Measurements from ENCODE around the gene STX1B. TPM values are rescaled to one million over a fixed set of nuclear protein-coding genes. Genes with fewer than 3 reads are reported as not detected.

Gene STX1B
- total RNA-seq, 6 experiments from 2014 or later, result 6.7 to 9.9 (median 7.1) TPM

GRCh38 chr16:30997725-30998711 is 12.4 kb downstream of the STX1B start:
- H3K4me1 Mint-ChIP-seq (ENCODE audit: low read depth), result peaks cover 48% of the 10 kb centered on the region
- peak overlapping the region; percentile 96 for H3K27ac Mint-ChIP-seq
- DNase-seq, result peak; percentile 87
- H3K4me3 Mint-ChIP-seq, result peak overlapping the region; percentile 92
- peaks cover 4% of the 10 kb centered on the region; the same call in 1 of the 2 replicates for H3K36me3 Mint-ChIP-seq (ENCODE audit: low read depth)
- no peaks in the 10 kb centered on the region for H3K9me3 Mint-ChIP-seq
- no peaks in the 10 kb centered on the region; the same call in 1 of the 2 replicates for H3K27me3 Mint-ChIP-seq (ENCODE audit: insufficient read depth)
- TF ChIP-seq CTCF (IDR thresholded peaks at IDR 0.05), result no peak; the same call in none of the 2 replicates

DNA sequence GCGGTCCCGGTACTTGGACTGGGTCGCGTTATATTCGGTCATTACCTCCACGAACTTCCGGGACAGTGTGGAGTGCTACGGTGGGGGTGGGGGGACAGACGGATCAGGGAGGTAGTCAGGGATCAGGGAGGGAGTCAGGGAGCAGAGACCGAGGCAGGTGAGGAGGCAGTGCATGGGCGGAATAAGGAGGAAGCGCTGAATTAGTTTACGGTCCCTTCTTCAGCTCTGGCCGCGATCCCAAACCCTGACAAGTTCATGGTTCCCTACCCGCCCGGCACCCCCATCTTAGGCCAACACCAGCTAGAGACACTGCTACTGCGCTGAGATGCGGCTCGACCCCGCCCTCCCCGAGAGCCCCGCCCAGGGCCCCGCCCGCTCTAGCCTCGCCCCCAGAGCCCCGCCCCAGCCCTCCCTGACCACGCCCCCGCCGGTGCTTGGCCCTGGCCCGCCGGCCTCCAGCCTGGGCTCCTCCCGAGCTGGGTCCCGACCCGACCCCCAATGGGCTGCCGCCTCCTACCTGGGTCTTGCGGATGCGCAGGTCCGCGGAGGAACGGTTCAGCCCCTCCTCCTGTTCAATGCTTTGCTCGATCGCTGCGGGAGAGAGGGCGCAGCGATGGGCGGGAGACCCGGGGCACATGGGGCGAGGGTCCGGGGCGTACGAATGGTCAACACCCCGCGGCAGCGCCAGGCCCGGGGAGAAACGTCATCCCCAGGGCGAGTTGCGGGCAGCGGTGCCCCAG is 13.3 kb downstream of the STX1B start:
- DNase-seq, result peak; percentile 66
- H3K9me3 Mint-ChIP-seq, result no peaks in the 10 kb centered on the region

GRCh38 chr16:30996324-30996984 is 14.0 kb downstream of the STX1B start:
- Mint-ChIP-seq H3K4me3 (peak overlapping the region; percentile 92), H3K27me3 (ENCODE audit: insufficient read depth) (no peaks in the 10 kb centered on the region; the same call in 1 of the 2 replicates), H3K9me3 (no peaks in the 10 kb centered on the region), H3K36me3 (ENCODE audit: low read depth) (peaks cover 4% of the 10 kb centered on the region; the same call in 1 of the 2 replicates), H3K4me1 (ENCODE audit: low read depth) (peaks cover 48% of the 10 kb centered on the region), H3K27ac (peak overlapping the region; percentile 96)
- no peak for TF ChIP-seq CTCF (IDR thresholded peaks at IDR 0.05)
- DNase-seq, result no peak

More for the DNA sequence above, 13.3 kb downstream of the STX1B start:
- TF ChIP-seq CTCF (IDR thresholded peaks at IDR 0.05), result no peak; the same call in 1 of the 2 replicates
- H3K36me3 Mint-ChIP-seq (ENCODE audit: low read depth), result peaks cover 4% of the 10 kb centered on the region; the same call in 1 of the 2 replicates
- H3K4me3 Mint-ChIP-seq, result peak overlapping the region; percentile 92
- H3K4me1 Mint-ChIP-seq (ENCODE audit: low read depth), result peaks cover 48% of the 10 kb centered on the region
- H3K27ac Mint-ChIP-seq, result peak overlapping the region; percentile 96
- H3K27me3 Mint-ChIP-seq (ENCODE audit: insufficient read depth), result no peaks in the 10 kb centered on the region; the same call in 1 of the 2 replicates

DNA sequence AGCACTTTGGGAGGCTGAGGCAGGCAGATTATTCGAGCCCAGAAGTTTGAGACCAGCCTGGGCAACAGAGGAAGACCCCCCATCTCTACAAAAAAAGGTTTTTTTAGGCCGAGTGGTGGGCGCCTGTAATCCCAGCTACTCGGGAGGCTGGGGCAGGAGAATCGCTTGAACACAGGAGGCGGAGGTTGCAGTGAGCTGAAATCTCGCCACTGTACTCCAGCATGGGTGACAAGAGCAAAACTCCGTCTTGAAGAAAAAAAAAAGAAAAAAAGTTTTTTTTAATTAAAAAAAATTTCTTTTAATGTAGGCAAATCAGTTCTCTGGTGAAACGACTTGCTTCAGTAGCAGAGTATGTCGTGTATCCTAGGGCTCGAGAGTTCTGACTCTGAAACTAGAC is 14.5 kb downstream of the STX1B start:
- H3K27me3 Mint-ChIP-seq (ENCODE audit: insufficient read depth), result no peaks in the 10 kb centered on the region; the same call in 1 of the 2 replicates
- no peaks in the 10 kb centered on the region for H3K9me3 Mint-ChIP-seq
- H3K4me3 Mint-ChIP-seq, result peak overlapping the region; percentile 92
- peaks cover 8% of the 10 kb centered on the region; the same call in 1 of the 2 replicates for H3K36me3 Mint-ChIP-seq (ENCODE audit: low read depth)
- H3K4me1 Mint-ChIP-seq (ENCODE audit: low read depth), result peaks cover 48% of the 10 kb centered on the region
- DNase-seq, result no peak
- H3K27ac Mint-ChIP-seq, result peak overlapping the region; percentile 96
- no peak for TF ChIP-seq CTCF (IDR thresholded peaks at IDR 0.05)
